ENCODE data around the gene LARGE1. TPM values are rescaled to one million over a fixed set of nuclear protein-coding genes. Genes with fewer than 3 reads are reported as not detected.
A peak's percentile ranks its signal among the peaks of the same experiment; 100 is the strongest.

LARGE1 gene
- total and polyA plus RNA-seq, 7 donors, result 14.9 to 91.6 (median 46.1) TPM

GRCh38 chr22:33796494-33796893 is 123.8 kb downstream of the LARGE1 start:
- Histone ChIP-seq H3K27ac (no peak overlapping the region), H3K27me3 (ENCODE audit: insufficient read depth in 3 of 3, low read length in 2 of 3) (no peaks in the 10 kb centered on the region), H3K4me3 (no peak overlapping the region), H3K4me1 (peaks cover 1% of the 10 kb centered on the region), H3K9me3 (no peaks in the 10 kb centered on the region), H3K36me3 (ENCODE audit: insufficient read depth in 1 of 2, low read depth in 1 of 2) (no peaks in the 10 kb centered on the region)
- WGBS, 3 donors, result 97 to 98% (median 98%) methylated on average over 5 of the region's 5 CpGs
- TF ChIP-seq CTCF (IDR thresholded peaks at IDR 0.05), result no peak
- DNase-seq (no peak), ATAC-seq (no peak)
- intact Hi-C loops (cut with DNase I), result no loop called here

GRCh38 chr22:33793475-33793874 is 126.8 kb downstream of the LARGE1 start:
- intact Hi-C loops (cut with DNase I), result no loop called here
- Histone ChIP-seq H3K4me3 (no peak overlapping the region), H3K9me3 (peaks cover 8% of the 10 kb centered on the region), H3K36me3 (ENCODE audit: insufficient read depth in 1 of 2, low read depth in 1 of 2) (no peaks in the 10 kb centered on the region), H3K27ac (no peak overlapping the region), H3K27me3 (ENCODE audit: insufficient read depth in 3 of 3, low read length in 2 of 3) (no peaks in the 10 kb centered on the region), H3K4me1 (peaks cover 4% of the 10 kb centered on the region)
- no peak for TF ChIP-seq CTCF (IDR thresholded peaks at IDR 0.05)
- DNase-seq, result no peak
- peak in 1 of 4 donors; percentile 22 for ATAC-seq
- WGBS, 3 donors, result 45 to 64% (median 59%) methylated on average over 3 of the region's 3 CpGs

DNA sequence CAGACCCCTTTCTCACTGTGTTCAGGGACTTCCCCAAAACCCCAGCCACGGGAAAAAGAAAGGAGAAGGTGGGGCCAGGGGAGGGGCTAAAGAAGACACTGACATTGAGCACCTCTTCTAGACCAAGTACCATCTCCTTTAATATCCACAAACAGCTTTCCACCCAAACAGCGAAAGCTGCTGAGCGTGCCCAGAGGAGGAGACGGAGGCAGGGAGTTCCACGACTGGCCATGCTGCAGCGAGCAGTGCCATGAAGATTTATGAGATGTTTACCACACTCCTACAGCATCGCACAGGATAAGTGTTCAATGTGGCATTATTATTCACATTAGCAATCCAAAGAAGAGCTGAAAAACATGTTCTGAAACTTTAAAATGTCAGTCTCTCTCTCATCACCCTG is 127.4 kb downstream of the LARGE1 start:
- Histone ChIP-seq H3K27me3 (ENCODE audit: insufficient read depth in 3 of 3, low read length in 2 of 3) (no peaks in the 10 kb centered on the region), H3K36me3 (ENCODE audit: insufficient read depth in 1 of 2, low read depth in 1 of 2) (no peaks in the 10 kb centered on the region), H3K27ac (no peak overlapping the region), H3K4me1 (peaks cover 4% of the 10 kb centered on the region), H3K9me3 (peaks cover 14% of the 10 kb centered on the region), H3K4me3 (no peak overlapping the region)
- no peak for DNase-seq
- peak in 2 of 4 donors; percentile 32 to 48 for ATAC-seq
- no peak for TF ChIP-seq CTCF (IDR thresholded peaks at IDR 0.05)
- intact Hi-C loops (cut with DNase I), result no loop called here
- 45 to 61% (median 47%) methylated on average over 7 of the region's 7 CpGs for WGBS, 3 donors

- no peak for TF ChIP-seq CTCF (IDR thresholded peaks at IDR 0.05)
- no peak for DNase-seq
- no peaks in the 10 kb centered on the region for H3K36me3 ChIP-seq (ENCODE audit: insufficient read depth in 1 of 2, low read depth in 1 of 2)
Measured at GRCh38 chr22:33789690-33790253, 130.5 kb downstream of the LARGE1 start.

DNA sequence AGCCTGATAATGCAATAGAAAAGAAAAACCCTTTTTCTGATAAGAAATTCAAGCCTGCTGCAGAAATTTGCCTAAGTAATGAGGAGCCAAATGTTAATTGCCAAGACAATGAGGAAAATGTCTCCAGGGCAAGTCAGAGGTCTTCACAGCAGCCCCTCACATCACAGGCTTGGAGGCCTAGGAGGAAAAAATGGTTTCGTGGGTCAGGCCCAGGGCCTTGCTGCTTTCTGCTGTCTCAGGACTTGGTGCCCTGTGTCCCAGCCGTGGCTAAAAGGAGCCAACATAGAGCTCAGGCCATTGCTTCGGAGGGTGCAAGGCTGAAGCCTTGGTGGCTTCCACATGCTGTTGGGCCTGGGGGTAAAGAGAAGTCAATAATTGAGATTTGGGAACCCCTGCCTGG is 131.3 kb downstream of the LARGE1 start:
- Histone ChIP-seq H3K9me3 (peaks cover 15% of the 10 kb centered on the region), H3K4me3 (no peak overlapping the region), H3K27me3 (ENCODE audit: insufficient read depth in 3 of 3, low read length in 2 of 3) (no peaks in the 10 kb centered on the region), H3K4me1 (peaks cover 9% of the 10 kb centered on the region), H3K36me3 (ENCODE audit: insufficient read depth in 1 of 2, low read depth in 1 of 2) (no peaks in the 10 kb centered on the region), H3K27ac (no peak overlapping the region)
- intact Hi-C loops (cut with DNase I), result no loop called here
- no peak for DNase-seq
- ATAC-seq, result no peak
- WGBS, 3 donors, result 94 to 98% (median 96%) methylated on average over 3 of the region's 3 CpGs
- no peak for TF ChIP-seq CTCF (IDR thresholded peaks at IDR 0.05)

More at GRCh38 chr22:33789690-33790253, 130.5 kb downstream of the LARGE1 start:
- no peak overlapping the region for H3K27ac ChIP-seq
- WGBS, 3 donors, result 91 to 97% (median 95%) methylated on average over 4 of the region's 4 CpGs
- ATAC-seq, result no peak
- H3K9me3 ChIP-seq, result peaks cover 15% of the 10 kb centered on the region
- intact Hi-C loops (cut with DNase I), result no loop called here
- no peaks in the 10 kb centered on the region for H3K27me3 ChIP-seq (ENCODE audit: insufficient read depth in 3 of 3, low read length in 2 of 3)
- H3K4me1 ChIP-seq, result peaks cover 9% of the 10 kb centered on the region
- H3K4me3 ChIP-seq, result no peak overlapping the region
